Vagina (tissue), 2 donors: Measurements from ENCODE around the gene SRPK1. TPM values are rescaled to one million over a fixed set of nuclear protein-coding genes. Genes with fewer than 3 reads are reported as not detected.

Experiments
- DNase-seq, 2 donors: peaks; one replicate each; pipeline ENCODE4 v3.0.0-alpha.2; 2017; ENCODE audit errors: extremely low spot score in 2 of 2
- H3K27ac ChIP-seq: fragments of 200-600 bp; sonication (generic); one replicate; pipeline ENCODE4 v1.5.1; 2019
- H3K27me3 ChIP-seq: fragments of 200-600 bp; sonication (generic); one replicate; pipeline ENCODE4 v1.5.1; 2019
- H3K36me3 ChIP-seq, 2 donors: fragments of 200-600 bp; sonication (generic); one replicate each; pipeline ENCODE4 v1.5.1; 2017 to 2019
- H3K4me1 ChIP-seq: fragments of 200-600 bp; sonication (generic); one replicate; pipeline ENCODE4 v1.5.1; 2019
- H3K4me3 ChIP-seq, 2 donors: fragments of 200-600 bp; sonication (generic); 1 replicate in 1 of 2; 2 replicates in 1 of 2; pipeline ENCODE4 v1.5.1; 2016 to 2019
- H3K9me3 ChIP-seq: fragments of 200-600 bp; sonication (generic); one replicate; pipeline ENCODE4 v1.5.1; 2019
- CTCF ChIP-seq, 3 experiments: fragments of 450-650 bp in 2 of 3; fragments of 200-600 bp in 1 of 3; sonication (generic) in 1 of 3; IDR thresholded peaks; one replicate each; pipeline ENCODE4 v1.5.1; 2017 to 2019; ENCODE audit warnings: antibody characterized with exemption in 3 of 3, mild to moderate bottlenecking in 2 of 3, moderate library complexity in 2 of 3
- POLR2A ChIP-seq, 2 donors: fragments of 450-650 bp; IDR thresholded peaks; one replicate each; pipeline ENCODE4 v1.6.1; 2017; ENCODE audit warnings: antibody characterized with exemption in 2 of 2, mild to moderate bottlenecking in 2 of 2, moderate library complexity in 2 of 2
- POLR2AphosphoS5 ChIP-seq, 2 donors: sonication (generic); formaldehyde crosslinking; IDR thresholded peaks; one replicate each; pipeline ENCODE4 v1.9.0; 2017; ENCODE audit warnings: antibody characterized with exemption in 2 of 2, mild to moderate bottlenecking in 2 of 2, low read depth in 1 of 2; ENCODE audit not compliant: insufficient read depth in 1 of 2
- intact Hi-C: fragments of 100-400 bp; cut with DNase I; formaldehyde crosslinking; loops from one replicate; pipeline ENCODE4 v1.15.1; 2023
- total RNA-seq: library from RNA; depleted of rRNA; stranded (reverse); fragments of >200 nt; gene quantifications from one replicate; pipeline ENCODE4 v1.2.3, GENCODE V29; 2016

SRPK1 gene
- total RNA-seq, 1 donor from 2014 or later: 59.2 TPM

- no peak overlapping the region for H3K27ac ChIP-seq
- no peaks in the 10 kb centered on the region for H3K27me3 ChIP-seq
- H3K4me3 ChIP-seq: no peak overlapping the region
- H3K36me3 ChIP-seq: peaks cover 0 to 10% of the 10 kb centered on the region in 2 donors
- H3K9me3 ChIP-seq: no peaks in the 10 kb centered on the region
- DNase-seq: no peak
- no peaks in the 10 kb centered on the region for H3K4me1 ChIP-seq
- TF ChIP-seq POLR2A (IDR thresholded peaks at IDR 0.05) (no peak), POLR2AphosphoS5 (IDR thresholded peaks at IDR 0.05; ENCODE audit: insufficient read depth in 1 of 2, low read depth in 1 of 2) (no peak), CTCF (IDR thresholded peaks at IDR 0.05) (no peak)
- intact Hi-C loops: no loop called here
Observed at GRCh38 chr6:35905841-35906498, 14.9 kb downstream of the SRPK1 start.

GRCh38 chr6:35905141-35905785, 15.6 kb downstream of the SRPK1 start:
- no peak overlapping the region for H3K27ac ChIP-seq
- DNase-seq: no peak
- H3K36me3 ChIP-seq: peaks cover 0 to 3% of the 10 kb centered on the region in 2 donors
- no peak overlapping the region for H3K4me3 ChIP-seq
- intact Hi-C loops: no loop called here
- H3K9me3 ChIP-seq: no peaks in the 10 kb centered on the region
- no peak for TF ChIP-seq CTCF (IDR thresholded peaks at IDR 0.05)
- TF ChIP-seq POLR2A (IDR thresholded peaks at IDR 0.05): no peak
- no peak for TF ChIP-seq POLR2AphosphoS5 (IDR thresholded peaks at IDR 0.05; ENCODE audit: insufficient read depth in 1 of 2, low read depth in 1 of 2)
- H3K4me1 ChIP-seq: no peaks in the 10 kb centered on the region
- no peaks in the 10 kb centered on the region for H3K27me3 ChIP-seq

- intact Hi-C loops: no loop called here
- no peaks in the 10 kb centered on the region for H3K9me3 ChIP-seq
- no peaks in the 10 kb centered on the region for H3K4me1 ChIP-seq
- no peak overlapping the region for H3K4me3 ChIP-seq
- no peak for DNase-seq
- no peak for TF ChIP-seq CTCF (IDR thresholded peaks at IDR 0.05)
- no peak for TF ChIP-seq POLR2AphosphoS5 (IDR thresholded peaks at IDR 0.05; ENCODE audit: insufficient read depth in 1 of 2, low read depth in 1 of 2)
- TF ChIP-seq POLR2A (IDR thresholded peaks at IDR 0.05): no peak
- H3K27me3 ChIP-seq: no peaks in the 10 kb centered on the region
- H3K27ac ChIP-seq: no peak overlapping the region
- no peaks in the 10 kb centered on the region for H3K36me3 ChIP-seq
Observed at GRCh38 chr6:35903679-35904078, 17.2 kb downstream of the SRPK1 start.

GRCh38 chr6:35900448-35900847, 20.4 kb downstream of the SRPK1 start:
- H3K4me1 ChIP-seq: no peaks in the 10 kb centered on the region
- H3K4me3 ChIP-seq: no peak overlapping the region
- TF ChIP-seq POLR2A (IDR thresholded peaks at IDR 0.05): no peak
- TF ChIP-seq POLR2AphosphoS5 (IDR thresholded peaks at IDR 0.05; ENCODE audit: insufficient read depth in 1 of 2, low read depth in 1 of 2): no peak
- no peak for TF ChIP-seq CTCF (IDR thresholded peaks at IDR 0.05)
- no peak for DNase-seq
- no peaks in the 10 kb centered on the region for H3K36me3 ChIP-seq
- no peaks in the 10 kb centered on the region for H3K27me3 ChIP-seq
- no peaks in the 10 kb centered on the region for H3K9me3 ChIP-seq
- H3K27ac ChIP-seq: no peak overlapping the region
- intact Hi-C loops: no loop called here

- Histone ChIP-seq H3K36me3 (no peaks in the 10 kb centered on the region), H3K27me3 (no peaks in the 10 kb centered on the region), H3K4me3 (no peak overlapping the region), H3K4me1 (no peaks in the 10 kb centered on the region), H3K27ac (no peak overlapping the region), H3K9me3 (no peaks in the 10 kb centered on the region)
- no peak for DNase-seq
- intact Hi-C loops: no loop called here
- TF ChIP-seq POLR2AphosphoS5 (IDR thresholded peaks at IDR 0.05; ENCODE audit: insufficient read depth in 1 of 2, low read depth in 1 of 2): no peak
- TF ChIP-seq POLR2A (IDR thresholded peaks at IDR 0.05): no peak
- no peak for TF ChIP-seq CTCF (IDR thresholded peaks at IDR 0.05)
Observed at GRCh38 chr6:35898003-35898402, 22.9 kb downstream of the SRPK1 start.
